HUDEP-2 (cell line): ENCODE measurements around the gene ACTA2.

Experiments
- DNase-seq, 76 experiments: peaks; one replicate each; lab custom pipeline; 2025; ENCODE audit not compliant: unreplicated experiment in 76 of 76; lab: John Stamatoyannopoulos, UW

The ACTA2 gene

GRCh38 chr10:88896994-88897853 lies 55.3 kb downstream of the ACTA2 start:
- no peak for DNase-seq

GRCh38 chr10:88896372-88896993 lies 56.1 kb downstream of the ACTA2 start:
- DNase-seq: no peak

DNA sequence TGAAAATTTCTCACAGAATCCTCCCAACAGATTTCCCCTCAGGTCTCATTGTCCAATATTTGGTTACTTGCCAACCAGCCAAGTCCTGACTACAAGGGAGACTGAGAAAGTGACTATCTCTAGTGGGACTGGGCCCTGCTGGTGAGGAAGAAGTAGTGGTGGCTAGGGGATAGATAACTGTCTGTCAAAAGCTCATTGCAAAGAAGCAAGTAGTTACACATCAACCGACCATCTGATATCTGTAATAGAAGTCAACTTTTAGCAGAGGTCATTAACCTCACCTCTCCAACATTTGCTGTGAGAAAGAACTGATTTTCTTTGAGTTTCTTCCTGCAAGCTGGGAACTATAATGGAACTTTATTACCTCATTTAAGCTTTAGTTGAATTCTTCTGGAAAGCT lies 57.3 kb downstream of the ACTA2 start:
- DNase-seq: peak in 1 of 76 experiments; percentile 2

- DNase-seq: no peak
These were observed 59.0 kb downstream of the ACTA2 start for GRCh38 chr10:88893611-88894010.

DNA sequence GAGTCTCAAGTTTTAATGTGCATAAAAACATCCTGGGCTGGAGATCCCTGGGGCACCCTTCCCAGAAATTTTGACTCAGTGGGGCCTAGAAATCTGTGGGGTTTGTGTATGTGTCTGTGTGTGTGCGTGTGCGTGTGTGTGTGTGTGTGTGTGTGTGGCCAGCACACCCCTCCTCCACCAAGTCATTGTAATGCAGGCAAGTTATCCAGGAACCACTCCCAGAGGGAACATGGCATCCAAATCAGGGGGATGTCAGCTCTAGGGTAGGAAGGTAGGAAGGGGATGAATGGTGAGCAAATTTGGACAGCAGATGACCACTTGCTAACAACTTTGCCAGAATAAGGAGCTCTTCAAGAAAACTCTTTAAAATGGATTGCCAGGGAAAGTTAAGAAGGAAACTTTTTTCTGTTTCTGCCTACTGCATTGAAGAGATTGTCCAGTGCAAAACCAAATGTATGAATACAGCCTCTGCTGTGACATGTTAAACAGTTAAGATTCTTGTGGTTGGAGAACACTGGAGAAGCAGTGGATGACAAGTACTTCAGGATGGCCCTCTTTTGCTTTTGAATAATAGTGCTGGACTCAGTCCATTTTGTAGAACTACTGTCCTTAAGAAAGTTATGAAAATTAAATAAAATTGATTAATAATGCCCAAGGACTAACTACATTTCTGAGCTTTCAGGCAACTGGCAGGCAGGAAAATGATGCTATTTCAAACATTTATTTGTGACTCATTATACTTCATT lies 60.2 kb downstream of the ACTA2 start:
- no peak for DNase-seq

DNA sequence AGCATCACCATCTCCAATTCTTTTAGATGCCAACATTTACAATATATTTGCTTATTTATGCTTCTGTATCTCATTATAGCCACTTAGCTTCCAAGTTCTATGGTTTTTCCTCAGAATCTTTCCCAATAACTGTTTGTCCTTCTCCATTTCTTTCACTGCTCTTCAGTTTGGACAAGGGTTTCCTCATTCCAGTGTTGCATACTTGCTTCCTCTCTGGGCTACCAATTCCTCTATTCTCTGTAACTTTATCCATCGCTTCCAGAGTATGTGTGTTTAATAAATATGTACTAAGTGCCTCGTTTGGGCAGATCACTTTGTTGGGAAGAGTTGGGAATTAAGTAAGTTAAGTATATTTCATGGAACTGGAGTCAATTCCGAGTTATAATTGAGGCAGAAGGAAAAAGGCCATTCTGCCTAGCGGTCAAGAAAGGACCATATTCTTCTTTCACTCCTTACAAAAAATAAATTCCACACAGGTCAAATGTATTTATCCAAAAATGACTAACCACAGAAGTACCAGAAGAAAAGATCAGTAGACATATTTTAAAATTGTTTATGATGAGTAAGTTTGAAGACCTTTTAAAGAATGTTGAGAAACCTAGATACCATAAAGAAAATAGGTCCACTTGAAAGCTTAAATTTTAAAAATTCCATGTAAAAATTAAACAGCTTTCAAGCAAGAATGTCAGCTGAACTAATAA lies 61.7 kb downstream of the ACTA2 start:
- no peak for DNase-seq

- no peak for DNase-seq
These were observed 62.8 kb downstream of the ACTA2 start for GRCh38 chr10:88889559-88890337.

GRCh38 chr10:88888810-88889445 lies 63.6 kb downstream of the ACTA2 start:
- DNase-seq: no peak

- DNase-seq: no peak
These were observed 66.0 kb downstream of the ACTA2 start for GRCh38 chr10:88886557-88886956.
